CD4-positive, alpha-beta T cell treated with Interleukin-6 at 100 ng/mL for 8 hours (primary cell): Measurements from ENCODE around the gene ANKS1A.

Source experiments
- DNase-seq: peaks from one replicate; pipeline ENCODE4 v3.0.0-alpha.2; 2020; ENCODE audit warnings: mixed read lengths, low spot score

Gene ANKS1A

GRCh38 chr6:35084511-35085203, 195.6 kb downstream of the ANKS1A start:
- no peak for DNase-seq

GRCh38 chr6:35085359-35086281, 196.6 kb downstream of the ANKS1A start:
- no peak for DNase-seq

GRCh38 chr6:35086282-35086632, 197.2 kb downstream of the ANKS1A start:
- DNase-seq, result no peak

GRCh38 chr6:35086636-35087360, 197.7 kb downstream of the ANKS1A start:
- no peak for DNase-seq

GRCh38 chr6:35087361-35088280, 198.6 kb downstream of the ANKS1A start:
- no peak for DNase-seq

- DNase-seq, result no peak
Observed at GRCh38 chr6:35088281-35089215, 199.5 kb downstream of the ANKS1A start.

- no peak for DNase-seq
Observed at GRCh38 chr6:35089216-35089934, 200.3 kb downstream of the ANKS1A start.

GRCh38 chr6:35089935-35090505, 201.0 kb downstream of the ANKS1A start:
- no peak for DNase-seq

- DNase-seq, result no peak
Observed at GRCh38 chr6:35090734-35091133, 201.7 kb downstream of the ANKS1A start.

GRCh38 chr6:35091346-35092083, 202.5 kb downstream of the ANKS1A start:
- DNase-seq, result no peak

GRCh38 chr6:35092362-35093117, 203.5 kb downstream of the ANKS1A start:
- no peak for DNase-seq

GRCh38 chr6:35093118-35093445, 204.0 kb downstream of the ANKS1A start:
- DNase-seq, result no peak

GRCh38 chr6:35093783-35094182, 204.7 kb downstream of the ANKS1A start:
- no peak for DNase-seq

- DNase-seq, result no peak
Observed at GRCh38 chr6:35094183-35094582, 205.1 kb downstream of the ANKS1A start.

- DNase-seq, result no peak
Observed at GRCh38 chr6:35096129-35096862, 207.2 kb downstream of the ANKS1A start.

- DNase-seq, result no peak
Observed at GRCh38 chr6:35099116-35099515, 210.1 kb downstream of the ANKS1A start.

GRCh38 chr6:35105078-35105477, 216.0 kb downstream of the ANKS1A start:
- no peak for DNase-seq
